NCI-H226 (cell line): ENCODE data around the gene ZNF579.

Experiments
- DNase-seq: peaks from one replicate; pipeline ENCODE4 v3.0.0-alpha.2; 2015

ZNF579 gene

GRCh38 chr19:55580628-55581144 lies at the start of gene ZNF579:
Gene ZNF579 (minus strand): TSS chr19:55580848. CDS start chr19:55579639, 1,209 bp downstream.
- DNase-seq, result peak; percentile 91

GRCh38 chr19:55626350-55626749 lies 45.7 kb upstream of the ZNF579 start:
- DNase-seq, result no peak

- DNase-seq, result no peak
Measured at GRCh38 chr19:55625004-55625326, 44.3 kb upstream of the ZNF579 start.

- peak; percentile 84 for DNase-seq
Measured at GRCh38 chr19:55624109-55625003, 43.7 kb upstream of the ZNF579 start, which contains the start of gene ZNF784. Gene ZNF784 (minus strand): TSS chr19:55624566. CDS start chr19:55624561, 5 bp downstream.

GRCh38 chr19:55623561-55623960 lies 42.9 kb upstream of the ZNF579 start:
- DNase-seq, result no peak

- no peak for DNase-seq
Measured at GRCh38 chr19:55623130-55623529, 42.5 kb upstream of the ZNF579 start.

GRCh38 chr19:55622242-55622969 lies 41.8 kb upstream of the ZNF579 start:
- DNase-seq, result no peak

- DNase-seq, result no peak
Measured at GRCh38 chr19:55621673-55622231, 41.1 kb upstream of the ZNF579 start.

- no peak for DNase-seq
Measured at GRCh38 chr19:55621205-55621672, 40.6 kb upstream of the ZNF579 start.

GRCh38 chr19:55620410-55621204 lies 40.0 kb upstream of the ZNF579 start:
- no peak for DNase-seq

GRCh38 chr19:55619286-55619685 lies 38.6 kb upstream of the ZNF579 start:
- no peak for DNase-seq

GRCh38 chr19:55618426-55618825 lies 37.8 kb upstream of the ZNF579 start:
- DNase-seq, result no peak

GRCh38 chr19:55617426-55617825 lies 36.8 kb upstream of the ZNF579 start:
- DNase-seq, result no peak

- DNase-seq, result no peak
Measured at GRCh38 chr19:55616395-55616875, 35.8 kb upstream of the ZNF579 start.

GRCh38 chr19:55615543-55616394 lies 35.1 kb upstream of the ZNF579 start:
- DNase-seq, result no peak

GRCh38 chr19:55614711-55615542 lies 34.3 kb upstream of the ZNF579 start:
- no peak for DNase-seq

GRCh38 chr19:55613930-55614710 lies 33.5 kb upstream of the ZNF579 start:
- DNase-seq, result no peak

GRCh38 chr19:55613396-55613795 lies 32.7 kb upstream of the ZNF579 start:
- no peak for DNase-seq

GRCh38 chr19:55611983-55612645 lies 31.5 kb upstream of the ZNF579 start:
- DNase-seq, result no peak
